Esophagus muscularis mucosa (tissue), 4 donors: ENCODE results near the gene BCL6B.

Experiments used
- CTCF ChIP-seq, 3 experiments: fragments of 200-600 bp in 2 of 3; fragments of 450-650 bp in 1 of 3; sonication (generic) in 2 of 3; IDR thresholded peaks; one replicate each; pipeline ENCODE4 v1.5.1; 2017 to 2019; ENCODE audit warnings: antibody characterized with exemption in 3 of 3, mild to moderate bottlenecking in 2 of 3, moderate library complexity in 1 of 3
- EP300 ChIP-seq: sonication (generic); formaldehyde crosslinking; IDR thresholded peaks from one replicate; pipeline ENCODE4 v1.6.1; 2017; ENCODE audit warnings: antibody characterized with exemption
- POLR2A ChIP-seq: fragments of 450-650 bp; IDR thresholded peaks from one replicate; pipeline ENCODE4 v1.6.1; 2017; ENCODE audit warnings: antibody characterized with exemption, moderate library complexity, mild to moderate bottlenecking, low read depth

GRCh38 chr17:7018331-7018964 is 4.4 kb upstream of the BCL6B start:
- no peak for TF ChIP-seq EP300
- no peak for TF ChIP-seq POLR2A
- TF ChIP-seq CTCF (IDR thresholded peaks at IDR 0.05) = no peak
